VCaP (cell line): Measurements from ENCODE around the gene ARMH1.
A peak's percentile ranks its signal among the peaks of the same experiment; 100 is the strongest.

Experiments
- H3K27ac ChIP-seq: fragments of 450-650 bp; 2 replicates; pipeline ENCODE4 v1.5.1; 2017
- CTCF ChIP-seq: fragments of 450-650 bp; conservative IDR thresholded peaks from 2 replicates; pipeline ENCODE4 v1.5.1; 2017; ENCODE audit warnings: mild to moderate bottlenecking, moderate library complexity

ARMH1 gene

GRCh38 chr1:44733784-44734183 is 59.3 kb downstream of the ARMH1 start:
- no peak overlapping the region for H3K27ac ChIP-seq
- no peak for TF ChIP-seq CTCF

GRCh38 chr1:44735992-44736391 is 61.5 kb downstream of the ARMH1 start:
- H3K27ac ChIP-seq: no peak overlapping the region
- no peak for TF ChIP-seq CTCF

- peak overlapping the region; percentile 69 for H3K27ac ChIP-seq
Measured at GRCh38 chr1:44738953-44739306, 64.4 kb downstream of the ARMH1 start.

GRCh38 chr1:44739307-44740178 is 65.0 kb downstream of the ARMH1 start, which contains the start of gene KIF2C:
TSS of gene KIF2C (plus strand) at chr1:44739837. CDS start at chr1:44739933, 96 bp downstream.
- peak within 1 kb of the TSS; percentile 69 for H3K27ac ChIP-seq
- no peak for TF ChIP-seq CTCF

- peak overlapping the region; percentile 69 for H3K27ac ChIP-seq
- no peak for TF ChIP-seq CTCF
Measured at GRCh38 chr1:44740179-44740617, 65.7 kb downstream of the ARMH1 start.

- TF ChIP-seq CTCF: no peak
- no peak overlapping the region for H3K27ac ChIP-seq
Measured at GRCh38 chr1:44743211-44743610, 68.7 kb downstream of the ARMH1 start.

- H3K27ac ChIP-seq: no peak overlapping the region
- no peak for TF ChIP-seq CTCF
Measured at GRCh38 chr1:44747878-44748277, 73.4 kb downstream of the ARMH1 start.

- no peak for TF ChIP-seq CTCF
- no peak overlapping the region for H3K27ac ChIP-seq
Measured at GRCh38 chr1:44757420-44757819, 82.9 kb downstream of the ARMH1 start.
